ENCODE data around the gene HDAC7.

Gene HDAC7

DNA sequence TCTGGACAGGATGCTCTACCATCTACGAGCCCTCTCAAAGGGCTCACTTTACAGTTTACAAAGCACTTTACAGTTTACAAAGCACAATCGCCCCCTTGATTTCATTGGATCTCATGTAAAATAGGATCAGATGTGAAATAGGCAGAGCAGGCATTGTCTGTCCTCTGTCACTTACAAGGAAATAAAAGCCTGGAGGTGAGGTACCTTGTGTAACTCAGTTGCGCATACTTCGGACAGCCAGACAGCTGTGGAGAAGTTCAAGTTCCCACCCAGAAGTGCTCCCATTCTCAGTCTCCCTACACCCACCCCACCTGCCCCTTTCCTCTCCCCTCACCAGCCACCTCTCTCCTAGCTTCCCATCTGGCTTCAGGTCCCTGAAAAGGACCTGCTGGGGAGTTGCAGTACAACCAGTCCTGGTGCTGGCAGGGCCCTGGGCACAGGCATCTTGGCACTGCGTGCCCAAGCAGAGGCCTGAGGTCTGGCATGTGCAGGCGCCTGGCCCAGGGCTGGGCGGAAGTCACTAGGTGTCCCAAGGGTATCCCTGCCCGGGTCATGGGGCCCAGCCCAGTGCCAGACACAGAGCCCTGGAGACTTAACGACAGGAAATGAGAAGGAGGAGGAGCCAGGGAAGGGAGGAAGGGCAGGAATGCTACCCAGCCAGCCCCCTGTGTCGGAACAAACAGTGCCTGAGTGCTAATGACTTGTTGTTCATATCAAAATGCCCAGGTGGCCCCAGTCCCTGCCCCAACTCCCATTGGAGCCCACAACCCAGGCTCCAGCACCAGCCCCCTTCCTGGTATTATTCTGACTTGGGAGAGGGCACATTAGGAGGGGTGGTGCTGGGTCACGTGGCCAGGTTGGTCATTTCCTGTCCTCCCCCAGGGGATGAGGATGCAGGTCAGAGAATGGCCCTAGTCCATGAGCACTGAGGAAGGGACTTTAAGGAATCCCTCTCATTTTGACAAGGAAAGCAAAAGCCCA lies 66.4 kb downstream of the HDAC7 start:
- no peaks in the 10 kb centered on the region for H3K9me3 ChIP-seq (ENCODE audit: control insufficient read depth, low read length)
- no peak overlapping the region for H3K9ac ChIP-seq (ENCODE audit: low read length)
- peaks cover 64% of the 10 kb centered on the region for H3K4me1 ChIP-seq (ENCODE audit: control insufficient read depth, insufficient read depth, low read length)
- no peaks in the 10 kb centered on the region for H3K27me3 ChIP-seq (ENCODE audit: control insufficient read depth, insufficient read depth, low read length)
- H3K36me3 ChIP-seq (ENCODE audit: control insufficient read depth, insufficient read depth, low read length) = peaks cover 4% of the 10 kb centered on the region
- no peak overlapping the region for H3K4me3 ChIP-seq (ENCODE audit: low read length)

DNA sequence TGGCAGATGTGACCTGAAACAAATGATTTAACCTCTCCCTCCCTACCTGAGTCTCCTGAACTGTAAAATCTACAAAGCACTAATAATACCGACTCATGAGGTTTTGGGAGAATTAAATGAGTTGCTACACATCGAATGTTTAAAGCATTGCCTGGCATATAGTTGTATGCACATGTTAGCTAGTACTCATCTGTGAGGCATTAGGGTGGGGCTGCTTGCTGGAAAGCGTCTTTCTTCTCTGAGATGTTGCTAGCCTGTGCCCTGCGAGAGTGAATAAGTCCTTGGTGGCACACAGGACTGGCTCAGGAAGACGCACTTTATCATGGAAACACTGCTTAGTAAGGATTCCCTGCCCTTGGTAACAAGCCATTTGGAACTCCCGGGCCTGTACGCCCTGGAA lies 67.2 kb downstream of the HDAC7 start:
- peaks cover 4% of the 10 kb centered on the region for H3K36me3 ChIP-seq (ENCODE audit: control insufficient read depth, insufficient read depth, low read length)
- H3K4me1 ChIP-seq (ENCODE audit: control insufficient read depth, insufficient read depth, low read length) = peaks cover 56% of the 10 kb centered on the region
- no peaks in the 10 kb centered on the region for H3K27me3 ChIP-seq (ENCODE audit: control insufficient read depth, insufficient read depth, low read length)
- H3K4me3 ChIP-seq (ENCODE audit: low read length) = no peak overlapping the region
- H3K9me3 ChIP-seq (ENCODE audit: control insufficient read depth, low read length) = no peaks in the 10 kb centered on the region
- H3K9ac ChIP-seq (ENCODE audit: low read length) = no peak overlapping the region

DNA sequence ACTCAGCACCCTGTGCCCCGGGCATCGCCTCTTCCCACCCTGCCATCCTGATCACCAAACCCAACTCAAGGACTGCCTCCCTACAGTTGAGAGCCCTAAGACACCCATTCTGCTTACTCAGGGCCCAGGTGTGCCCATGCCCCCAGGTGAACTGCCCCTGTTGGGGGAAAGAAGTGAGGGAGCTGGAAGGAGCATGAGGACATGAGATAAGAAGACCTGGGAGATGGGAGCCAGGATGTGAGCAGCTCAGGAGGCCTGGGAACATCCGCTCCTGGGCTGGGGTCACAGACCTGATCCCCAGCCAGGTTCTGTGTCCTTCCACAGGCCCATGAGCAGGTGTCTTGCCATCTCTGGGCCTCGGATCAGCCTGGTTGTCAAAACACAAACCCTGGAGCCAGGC lies 67.6 kb downstream of the HDAC7 start:
- Histone ChIP-seq H3K27me3 (ENCODE audit: control insufficient read depth, insufficient read depth, low read length) (no peaks in the 10 kb centered on the region), H3K4me1 (ENCODE audit: control insufficient read depth, insufficient read depth, low read length) (peaks cover 52% of the 10 kb centered on the region), H3K4me3 (ENCODE audit: low read length) (no peak overlapping the region), H3K9ac (ENCODE audit: low read length) (no peak overlapping the region), H3K36me3 (ENCODE audit: control insufficient read depth, insufficient read depth, low read length) (peaks cover 4% of the 10 kb centered on the region), H3K9me3 (ENCODE audit: control insufficient read depth, low read length) (no peaks in the 10 kb centered on the region)

- peaks cover 46% of the 10 kb centered on the region for H3K4me1 ChIP-seq (ENCODE audit: control insufficient read depth, insufficient read depth, low read length)
- H3K9me3 ChIP-seq (ENCODE audit: control insufficient read depth, low read length) = no peaks in the 10 kb centered on the region
- H3K9ac ChIP-seq (ENCODE audit: low read length) = no peak overlapping the region
- H3K4me3 ChIP-seq (ENCODE audit: low read length) = no peak overlapping the region
- no peaks in the 10 kb centered on the region for H3K27me3 ChIP-seq (ENCODE audit: control insufficient read depth, insufficient read depth, low read length)
- H3K36me3 ChIP-seq (ENCODE audit: control insufficient read depth, insufficient read depth, low read length) = peaks cover 4% of the 10 kb centered on the region
These were observed 68.1 kb downstream of the HDAC7 start for GRCh38 chr12:47751561-47751960.

DNA sequence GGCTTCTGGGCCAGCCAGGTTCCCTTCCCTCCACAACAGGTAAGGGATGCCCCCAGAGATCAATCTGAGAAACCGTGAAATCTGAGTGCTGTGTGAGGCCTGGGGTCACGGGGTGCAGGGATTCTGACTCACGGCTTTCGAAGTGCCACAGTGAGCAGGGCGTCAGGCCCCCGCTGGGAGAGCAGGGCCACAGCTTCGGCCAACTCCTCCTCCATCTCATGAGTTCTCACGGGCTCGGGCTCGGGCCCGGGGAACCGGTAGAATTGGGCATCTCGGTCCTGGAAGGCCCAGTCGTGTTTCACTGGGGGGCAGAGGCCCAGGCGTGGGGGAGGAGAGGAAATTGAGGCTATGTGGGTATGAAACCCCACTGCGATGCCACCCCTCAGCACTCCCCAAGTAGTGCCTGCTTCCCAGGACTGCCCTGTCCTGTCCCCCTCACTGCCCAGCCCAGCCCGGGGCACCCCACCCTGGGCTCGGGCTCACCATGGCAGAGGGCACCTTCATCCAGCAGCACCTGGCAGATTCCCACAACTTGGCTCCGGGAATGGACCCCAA lies 68.7 kb downstream of the HDAC7 start:
- Histone ChIP-seq H3K36me3 (ENCODE audit: control insufficient read depth, insufficient read depth, low read length) (peaks cover 4% of the 10 kb centered on the region), H3K9ac (ENCODE audit: low read length) (no peak overlapping the region), H3K4me1 (ENCODE audit: control insufficient read depth, insufficient read depth, low read length) (peaks cover 41% of the 10 kb centered on the region), H3K27me3 (ENCODE audit: control insufficient read depth, insufficient read depth, low read length) (no peaks in the 10 kb centered on the region), H3K4me3 (ENCODE audit: low read length) (no peak overlapping the region), H3K9me3 (ENCODE audit: control insufficient read depth, low read length) (no peaks in the 10 kb centered on the region)

- Histone ChIP-seq H3K27me3 (ENCODE audit: control insufficient read depth, insufficient read depth, low read length) (no peaks in the 10 kb centered on the region), H3K9me3 (ENCODE audit: control insufficient read depth, low read length) (no peaks in the 10 kb centered on the region), H3K4me1 (ENCODE audit: control insufficient read depth, insufficient read depth, low read length) (peaks cover 34% of the 10 kb centered on the region), H3K9ac (ENCODE audit: low read length) (no peak overlapping the region), H3K36me3 (ENCODE audit: control insufficient read depth, insufficient read depth, low read length) (peaks cover 4% of the 10 kb centered on the region), H3K4me3 (ENCODE audit: low read length) (no peak overlapping the region)
These were observed 69.4 kb downstream of the HDAC7 start for GRCh38 chr12:47750229-47750798.

- H3K36me3 ChIP-seq (ENCODE audit: control insufficient read depth, insufficient read depth, low read length) = peaks cover 4% of the 10 kb centered on the region
- H3K27me3 ChIP-seq (ENCODE audit: control insufficient read depth, insufficient read depth, low read length) = no peaks in the 10 kb centered on the region
- no peak overlapping the region for H3K9ac ChIP-seq (ENCODE audit: low read length)
- H3K4me1 ChIP-seq (ENCODE audit: control insufficient read depth, insufficient read depth, low read length) = peaks cover 20% of the 10 kb centered on the region
- H3K4me3 ChIP-seq (ENCODE audit: low read length) = no peak overlapping the region
- H3K9me3 ChIP-seq (ENCODE audit: control insufficient read depth, low read length) = no peaks in the 10 kb centered on the region
These were observed 70.8 kb downstream of the HDAC7 start for GRCh38 chr12:47748899-47749298.

DNA sequence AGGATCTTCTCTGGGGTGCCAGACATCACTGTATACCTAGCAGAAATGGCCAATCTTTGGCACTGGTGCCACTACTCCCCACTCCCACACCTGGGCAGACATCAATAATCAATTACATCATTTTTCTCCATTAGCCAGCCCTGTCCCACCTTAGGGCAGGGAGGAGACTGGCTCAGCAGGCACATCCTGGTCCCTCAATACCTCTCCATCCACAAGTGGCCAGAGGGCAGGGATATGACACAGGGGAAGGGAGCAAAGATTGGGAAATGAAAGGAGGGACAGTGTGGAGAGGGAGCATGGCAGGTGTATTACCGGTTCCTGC lies 71.2 kb downstream of the HDAC7 start:
- Histone ChIP-seq H3K36me3 (ENCODE audit: control insufficient read depth, insufficient read depth, low read length) (peaks cover 4% of the 10 kb centered on the region), H3K4me1 (ENCODE audit: control insufficient read depth, insufficient read depth, low read length) (peaks cover 16% of the 10 kb centered on the region), H3K9ac (ENCODE audit: low read length) (no peak overlapping the region), H3K27me3 (ENCODE audit: control insufficient read depth, insufficient read depth, low read length) (no peaks in the 10 kb centered on the region), H3K9me3 (ENCODE audit: control insufficient read depth, low read length) (no peaks in the 10 kb centered on the region), H3K4me3 (ENCODE audit: low read length) (no peak overlapping the region)

DNA sequence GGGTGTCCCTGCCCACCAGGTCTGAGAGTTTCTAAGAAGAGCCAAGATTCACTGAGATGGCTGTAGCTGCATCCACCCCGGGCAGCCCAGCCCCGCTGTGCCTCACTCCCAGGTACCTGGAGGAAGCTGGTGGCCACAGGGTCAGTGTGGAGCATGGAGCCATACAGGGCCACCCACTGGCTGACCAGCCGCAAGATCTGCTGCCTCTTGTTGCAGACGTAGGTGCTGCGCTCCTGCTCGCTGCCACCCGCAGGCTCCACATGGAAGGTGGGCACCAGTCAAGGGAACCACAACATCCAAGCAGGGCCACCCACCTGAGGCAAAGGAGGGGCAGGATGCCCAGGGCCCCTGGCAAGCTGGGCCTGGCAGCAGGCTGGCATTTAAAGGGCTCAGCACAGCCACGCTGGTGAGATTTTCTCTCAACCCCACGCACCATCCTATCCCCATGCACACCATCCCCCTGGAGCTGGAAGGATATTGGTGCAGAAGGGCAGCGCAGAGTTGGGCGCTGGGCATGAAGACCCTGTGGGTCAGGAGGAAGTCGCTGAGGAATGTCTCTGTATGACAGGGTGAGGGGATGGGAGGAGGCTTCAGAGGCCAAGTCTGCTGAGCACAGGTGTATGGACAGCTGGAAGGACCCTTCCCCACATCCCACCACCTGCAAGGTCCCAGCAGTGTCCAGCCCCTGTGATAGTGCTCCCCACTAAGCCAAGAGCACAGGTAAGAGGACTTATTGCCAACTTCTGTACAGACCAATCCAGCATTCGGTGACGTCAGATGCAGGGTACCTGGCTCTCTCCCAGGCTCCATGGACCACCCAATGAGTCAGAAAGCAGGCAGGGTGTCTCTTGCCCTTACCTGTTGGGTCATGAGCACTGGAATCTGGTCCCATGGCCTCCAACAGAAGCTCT lies 71.9 kb downstream of the HDAC7 start:
- Histone ChIP-seq H3K4me3 (ENCODE audit: low read length) (no peak overlapping the region), H3K9ac (ENCODE audit: low read length) (no peak overlapping the region), H3K27me3 (ENCODE audit: control insufficient read depth, insufficient read depth, low read length) (no peaks in the 10 kb centered on the region), H3K4me1 (ENCODE audit: control insufficient read depth, insufficient read depth, low read length) (peaks cover 9% of the 10 kb centered on the region), H3K9me3 (ENCODE audit: control insufficient read depth, low read length) (no peaks in the 10 kb centered on the region), H3K36me3 (ENCODE audit: control insufficient read depth, insufficient read depth, low read length) (peaks cover 4% of the 10 kb centered on the region)

DNA sequence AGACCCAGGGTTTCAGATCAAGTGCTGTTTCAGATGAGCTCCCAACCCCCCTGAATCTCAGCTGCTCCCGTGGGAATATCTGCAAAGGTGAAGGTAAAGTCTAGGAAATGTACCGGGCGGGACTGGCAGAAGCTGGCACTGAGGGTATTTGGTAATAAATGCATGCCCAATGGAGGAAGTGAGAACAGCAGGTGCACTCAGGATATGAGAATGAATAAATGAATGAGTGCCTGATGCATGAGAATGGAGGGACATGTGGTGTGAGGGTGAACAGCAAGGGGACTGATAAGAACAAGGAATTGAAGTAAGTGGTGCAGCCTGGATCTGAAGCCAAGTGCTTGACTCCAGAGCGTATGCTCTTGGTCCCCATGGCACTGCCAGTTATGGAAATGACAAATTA lies 72.6 kb downstream of the HDAC7 start:
- no peak overlapping the region for H3K4me3 ChIP-seq (ENCODE audit: low read length)
- peaks cover 4% of the 10 kb centered on the region for H3K36me3 ChIP-seq (ENCODE audit: control insufficient read depth, insufficient read depth, low read length)
- H3K9me3 ChIP-seq (ENCODE audit: control insufficient read depth, low read length) = no peaks in the 10 kb centered on the region
- H3K9ac ChIP-seq (ENCODE audit: low read length) = no peak overlapping the region
- no peaks in the 10 kb centered on the region for H3K27me3 ChIP-seq (ENCODE audit: control insufficient read depth, insufficient read depth, low read length)
- H3K4me1 ChIP-seq (ENCODE audit: control insufficient read depth, insufficient read depth, low read length) = peaks cover 2% of the 10 kb centered on the region

- Histone ChIP-seq H3K9ac (ENCODE audit: low read length) (no peak overlapping the region), H3K4me1 (ENCODE audit: control insufficient read depth, insufficient read depth, low read length) (peaks cover 4% of the 10 kb centered on the region), H3K9me3 (ENCODE audit: control insufficient read depth, low read length) (no peaks in the 10 kb centered on the region), H3K4me3 (ENCODE audit: low read length) (no peak overlapping the region), H3K27me3 (ENCODE audit: control insufficient read depth, insufficient read depth, low read length) (no peaks in the 10 kb centered on the region), H3K36me3 (ENCODE audit: control insufficient read depth, insufficient read depth, low read length) (peaks cover 4% of the 10 kb centered on the region)
These were observed 73.2 kb downstream of the HDAC7 start for GRCh38 chr12:47746523-47746922.
